Liver (tissue), 3 donors: Measurements from ENCODE around the gene PRRT3.

ENCODE experiments used
- CTCF ChIP-seq: fragments of 150-350 bp; IDR thresholded peaks from 2 replicates; pipeline ENCODE4 v1.5.1; 2017; ENCODE audit warnings: improper control_type of control experiment, low read depth, low read length; ENCODE audit not compliant: missing input control
- EGR1 ChIP-seq, 2 donors: IDR thresholded peaks; 2 replicates each; pipeline ENCODE4 v1.6.1; 2016 to 2018; ENCODE audit warnings: antibody characterized with exemption in 2 of 2, low read depth in 2 of 2
- GABPA ChIP-seq, 2 donors: IDR thresholded peaks in 1 of 2; conservative IDR thresholded peaks in 1 of 2; 2 replicates each; pipeline ENCODE4 v1.6.1; 2016; ENCODE audit warnings: antibody characterized with exemption in 2 of 2, mild to moderate bottlenecking in 1 of 2, moderate library complexity in 1 of 2
- JUND ChIP-seq, 2 donors: IDR thresholded peaks; 2 replicates each; pipeline ENCODE4 v1.6.1; 2016; ENCODE audit warnings: antibody characterized with exemption in 2 of 2
- MAX ChIP-seq: IDR thresholded peaks from 2 replicates; pipeline ENCODE4 v1.6.1; 2016; ENCODE audit warnings: antibody characterized with exemption
- RAD21 ChIP-seq, 2 donors: IDR thresholded peaks; 2 replicates each; pipeline ENCODE4 v1.6.1; 2016; ENCODE audit warnings: antibody characterized with exemption in 2 of 2, mild to moderate bottlenecking in 2 of 2
- REST ChIP-seq: IDR thresholded peaks from 2 replicates; pipeline ENCODE4 v1.6.1; 2016; ENCODE audit warnings: antibody characterized with exemption, mild to moderate bottlenecking
- RXRA ChIP-seq, 2 donors: IDR thresholded peaks; 2 replicates each; pipeline ENCODE4 v1.6.1; 2017 to 2018; ENCODE audit warnings: antibody characterized with exemption in 2 of 2, mild to moderate bottlenecking in 1 of 2
- TAF1 ChIP-seq: conservative IDR thresholded peaks from 2 replicates; pipeline ENCODE4 v1.6.1; 2016; ENCODE audit warnings: antibody characterized with exemption, mild to moderate bottlenecking
- donor health status: healthy.
- donor health status: healthy.

GRCh38 chr3:9918261-9919038 lies 33.8 kb downstream of the PRRT3 start:
- TF ChIP-seq TAF1 (no peak), MAX (no peak), CTCF (no peak), GABPA (IDR thresholded peaks at IDR 0.05 in 1 of 2, conservative IDR thresholded peaks at IDR 0.05 in 1 of 2) (no peak), REST (no peak), RAD21 (IDR thresholded peaks at IDR 0.05) (no peak), JUND (IDR thresholded peaks at IDR 0.05) (no peak), RXRA (IDR thresholded peaks at IDR 0.05) (no peak), EGR1 (IDR thresholded peaks at IDR 0.05; ENCODE audit: low read depth in 2 of 2) (no peak)
